ENCODE results near the gene HLCS. TPM values are rescaled to one million over a fixed set of nuclear protein-coding genes. Genes with fewer than 3 reads are reported as not detected.
"Not testable (repeated sequence)": the region's sequence is repeated elsewhere in the genome, so short reads cannot be mapped to it uniquely, and the experiment has no call there.

The HLCS gene
- total RNA-seq, 1 donor from 2014 or later = 16.4 TPM

DNA sequence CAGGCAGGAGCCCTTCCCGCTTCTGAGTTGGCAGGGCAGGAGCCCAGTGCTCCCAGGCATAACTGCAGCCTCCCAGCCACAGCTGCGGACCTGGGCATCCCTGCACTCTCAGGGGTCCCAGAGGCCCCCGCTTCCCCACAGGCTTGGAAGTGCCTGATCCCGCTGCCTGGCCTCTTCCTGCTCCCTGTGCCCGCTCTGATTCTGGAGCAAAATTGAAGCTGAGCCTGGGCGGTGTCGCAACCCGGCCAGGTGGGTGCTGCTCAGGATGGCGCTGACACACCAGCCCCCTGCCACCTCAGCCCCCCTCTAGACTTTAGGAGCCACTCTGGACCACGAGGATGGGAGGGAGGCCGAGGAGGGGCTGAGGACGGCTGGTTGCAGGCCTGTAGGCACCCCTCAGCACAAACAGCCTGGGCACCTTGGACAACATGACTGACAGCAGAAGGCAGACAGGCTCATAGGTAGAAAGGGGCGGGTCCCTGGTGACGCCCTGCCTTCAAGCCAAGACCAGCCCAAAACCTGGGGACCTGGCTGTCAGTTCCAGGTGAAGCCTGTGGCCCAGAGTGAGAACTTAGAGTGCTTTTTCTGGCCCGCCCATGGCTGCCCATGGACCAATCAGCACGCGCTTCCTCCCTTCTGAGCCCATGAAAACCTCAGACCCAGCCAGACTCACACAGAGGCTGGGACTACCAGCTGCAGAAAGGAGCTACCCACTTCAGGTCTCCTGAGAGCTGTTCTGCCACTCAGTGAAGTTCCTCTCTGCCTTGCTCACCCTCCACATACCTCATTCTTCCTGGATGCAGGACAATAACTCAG lies 7.2 kb downstream of the HLCS start:
- no peak for ATAC-seq
- DNase-seq (ENCODE audit: low spot score) = no peak

DNA sequence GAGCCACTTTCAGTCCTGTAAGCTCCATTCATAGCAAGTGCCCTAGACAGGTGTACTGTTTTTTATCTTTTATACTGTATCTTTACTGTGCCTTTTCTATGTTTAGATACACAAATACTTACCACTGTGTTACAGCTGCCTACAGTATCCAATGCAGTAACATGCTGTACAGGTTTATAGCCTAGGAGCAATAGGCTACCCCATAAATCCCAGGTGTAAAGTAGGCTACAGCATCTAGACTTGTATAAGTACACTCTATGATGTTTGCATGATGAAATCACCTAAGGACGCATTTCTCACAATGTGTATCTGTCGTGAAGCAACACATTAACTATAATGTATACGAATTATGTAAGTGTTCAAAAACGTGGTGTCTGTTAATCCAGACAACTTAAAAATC lies 10.7 kb downstream of the HLCS start:
- ATAC-seq (no peak), DNase-seq (ENCODE audit: low spot score) (no peak)

GRCh38 chr21:36952331-36952730 lies 14.1 kb downstream of the HLCS start:
- not testable (repeated sequence) for ATAC-seq; DNase-seq (ENCODE audit: low spot score)

DNA sequence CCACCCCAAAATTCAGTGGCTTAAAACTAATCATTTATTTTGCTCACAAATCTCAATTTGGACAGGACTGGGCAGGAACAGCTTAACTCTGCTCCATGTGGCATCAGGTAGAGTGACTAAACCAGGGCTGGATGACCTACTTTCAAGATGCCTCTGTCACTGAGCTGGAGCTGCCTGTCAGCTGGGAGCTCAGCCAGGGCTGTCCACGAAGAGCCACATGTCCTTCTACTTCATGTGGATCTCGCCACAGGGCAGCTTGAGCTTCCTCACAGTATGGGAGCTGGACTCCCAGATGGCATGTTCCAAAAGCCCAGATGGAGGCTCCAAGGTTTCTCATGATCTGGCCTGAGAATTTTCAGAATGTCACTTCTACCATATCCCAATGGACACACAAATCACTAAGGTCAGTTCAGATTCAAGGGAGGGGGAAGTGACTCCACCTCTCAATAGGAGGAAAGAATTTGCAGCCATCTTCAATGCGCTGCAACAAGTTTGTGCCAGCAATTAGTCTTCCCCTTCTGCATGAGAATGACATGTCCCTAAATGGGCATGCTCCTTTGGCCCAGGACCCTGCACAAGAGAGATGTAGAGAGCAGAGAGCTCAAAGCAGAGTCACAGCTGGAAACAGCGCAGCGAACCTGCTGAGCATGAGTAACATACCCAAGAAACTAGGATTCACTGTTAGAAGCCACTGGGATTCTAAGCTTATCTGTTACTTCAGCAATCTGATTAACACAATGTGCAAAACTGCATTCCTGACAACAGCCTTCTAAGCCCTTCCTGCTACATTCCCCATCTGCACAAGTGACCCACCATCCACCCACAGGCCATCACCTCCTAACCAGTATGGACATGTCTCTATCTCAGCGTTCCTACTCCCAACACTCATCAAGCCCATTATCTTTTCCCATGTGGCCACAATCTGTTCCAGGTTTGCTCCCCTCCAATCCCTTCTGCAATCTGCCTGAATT lies 17.0 kb downstream of the HLCS start:
- DNase-seq (ENCODE audit: low spot score) (no peak), ATAC-seq (no peak)

DNA sequence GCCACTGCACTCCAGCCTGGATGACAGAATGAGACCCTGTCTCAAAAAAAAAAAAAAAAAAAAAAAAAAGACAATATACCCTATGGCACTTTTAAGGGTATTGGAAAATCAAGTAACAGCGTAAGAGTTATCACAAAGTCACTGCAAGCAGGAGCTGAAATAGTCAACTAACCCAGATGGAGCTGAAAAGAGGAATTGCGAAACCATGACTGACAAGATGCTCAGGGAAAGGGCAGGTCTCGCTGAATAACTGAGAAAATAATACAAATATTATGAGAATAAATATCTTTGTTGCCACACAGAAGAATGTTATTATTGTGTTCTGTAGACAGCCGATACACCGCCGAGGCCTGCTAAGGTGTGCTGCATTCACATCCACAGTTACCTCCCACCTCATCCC lies 17.8 kb downstream of the HLCS start:
- no peak for DNase-seq (ENCODE audit: low spot score)

GRCh38 chr21:36946949-36947356 lies 19.5 kb downstream of the HLCS start:
- no peak for ATAC-seq

More for the DNA sequence above, 17.8 kb downstream of the HLCS start:
- no peak for ATAC-seq

DNA sequence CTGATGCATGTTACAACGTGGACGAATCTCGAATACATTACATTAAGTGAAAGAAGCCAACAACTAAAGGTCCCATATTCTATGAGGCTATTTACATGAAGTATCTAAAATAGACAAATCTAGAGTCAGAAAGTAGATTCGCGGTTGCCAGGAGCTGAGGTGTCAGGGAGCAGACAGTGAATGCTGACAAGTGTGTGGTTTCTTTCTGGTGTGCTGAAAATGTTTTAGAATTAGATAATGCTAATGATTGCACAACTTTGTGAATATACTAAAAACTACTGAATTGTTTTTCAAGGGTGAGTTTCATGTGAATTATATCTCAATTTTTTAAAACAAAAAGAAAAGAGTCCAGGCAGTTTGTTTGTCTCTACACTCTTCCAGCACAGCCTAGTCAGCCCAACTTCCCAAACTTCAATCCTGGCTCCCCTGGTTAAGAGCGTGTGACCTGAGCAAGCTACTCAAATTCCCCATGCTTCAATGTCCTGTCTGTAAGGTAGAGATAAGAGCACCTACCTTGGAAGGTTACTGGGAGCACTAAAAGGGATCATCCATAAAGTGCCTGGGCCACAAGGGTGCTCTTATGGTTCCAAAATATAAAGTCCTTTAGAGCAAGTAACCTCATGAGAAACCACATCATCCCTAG lies 20.9 kb downstream of the HLCS start:
- no peak for DNase-seq (ENCODE audit: low spot score)
- no peak for ATAC-seq

More at GRCh38 chr21:36946949-36947356, 19.5 kb downstream of the HLCS start:
- DNase-seq (ENCODE audit: low spot score) = no peak

DNA sequence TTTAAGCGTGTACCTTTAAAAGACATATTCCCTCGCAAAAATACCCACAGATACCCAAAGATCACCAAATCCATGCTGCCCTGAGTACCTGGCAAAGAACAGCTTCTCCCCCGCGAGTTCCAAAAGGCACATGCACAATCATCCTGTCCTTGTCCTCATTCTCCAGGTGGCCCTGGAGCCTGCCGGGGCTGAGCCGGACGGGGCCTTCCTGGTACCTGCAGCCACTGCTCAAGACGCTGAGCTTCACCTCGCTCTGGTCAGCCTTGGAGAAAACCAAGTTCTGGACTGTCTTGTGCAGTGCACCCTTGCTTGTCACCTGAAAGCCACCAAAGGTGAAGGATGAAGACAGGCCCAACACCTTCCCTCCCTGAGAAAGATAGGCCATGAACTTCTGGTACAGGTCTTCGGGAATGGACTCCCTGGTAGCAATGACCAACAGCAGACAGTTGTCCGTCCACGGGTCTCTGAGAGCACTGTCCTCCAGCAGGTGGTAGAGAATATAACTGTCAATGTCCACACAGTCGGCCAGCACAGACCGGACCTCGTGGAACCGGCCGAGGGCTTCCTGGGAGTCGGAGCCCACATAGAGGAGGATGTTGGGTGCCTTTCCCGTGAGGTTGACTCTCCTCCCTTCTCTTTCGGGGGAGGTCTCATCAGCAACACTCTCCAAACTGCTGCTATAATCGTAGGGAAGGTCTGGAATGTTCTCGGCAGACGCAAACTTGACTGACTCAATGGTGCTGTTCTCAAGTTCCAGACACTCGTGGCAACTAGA lies 29.9 kb downstream of the HLCS start:
- ATAC-seq = no peak
- DNase-seq (ENCODE audit: low spot score) = no peak

DNA sequence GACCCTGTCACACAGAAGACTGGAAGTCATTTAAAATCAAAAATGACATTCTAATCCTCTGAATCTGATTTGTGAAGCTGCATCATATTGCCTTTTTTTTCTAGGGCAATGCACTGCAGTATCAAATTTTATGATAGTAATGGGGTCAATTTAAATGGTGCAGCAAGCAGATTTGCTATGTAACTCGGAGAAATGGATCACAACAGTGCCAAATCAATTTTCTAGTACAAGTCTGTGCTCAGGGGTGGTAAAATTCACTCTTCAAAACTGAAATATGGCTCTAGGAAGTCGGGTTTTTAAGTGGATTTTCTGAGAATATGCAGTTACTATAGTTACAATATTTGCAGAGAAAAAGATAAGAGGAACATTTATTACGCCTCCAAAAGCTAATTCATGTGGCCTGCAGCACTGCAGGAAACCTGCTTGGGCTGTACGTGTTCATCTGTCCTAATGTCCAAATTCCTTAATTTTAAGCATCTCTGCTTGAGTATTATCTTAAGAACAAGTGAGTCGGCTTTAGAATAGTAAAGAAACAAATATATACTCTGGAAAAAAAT lies 31.5 kb downstream of the HLCS start:
- DNase-seq (ENCODE audit: low spot score) (no peak), ATAC-seq (no peak)

GRCh38 chr21:36932161-36932816 lies 34.2 kb downstream of the HLCS start:
- no peak for DNase-seq (ENCODE audit: low spot score)
- no peak for ATAC-seq

DNA sequence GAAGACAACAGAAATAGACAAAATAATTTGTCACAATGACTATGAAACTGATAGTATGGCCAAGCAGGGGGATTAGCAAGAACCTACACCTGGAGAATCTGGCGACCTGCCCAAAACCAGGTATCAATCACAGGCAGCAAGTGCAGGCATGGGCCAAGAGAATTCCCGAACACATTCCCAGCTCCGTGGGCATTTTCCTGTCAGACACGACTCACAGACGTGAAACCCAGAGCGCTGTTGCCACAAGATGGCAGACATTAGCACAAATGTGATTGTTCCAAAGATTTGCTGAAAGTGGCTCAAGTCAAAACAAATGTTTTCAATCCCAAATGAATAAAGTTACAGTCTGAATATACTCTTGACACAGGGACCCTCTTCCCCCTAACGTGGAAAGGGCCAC lies 36.8 kb downstream of the HLCS start:
- peak; percentile 44 for ATAC-seq
- DNase-seq (ENCODE audit: low spot score) = peak; percentile 67

DNA sequence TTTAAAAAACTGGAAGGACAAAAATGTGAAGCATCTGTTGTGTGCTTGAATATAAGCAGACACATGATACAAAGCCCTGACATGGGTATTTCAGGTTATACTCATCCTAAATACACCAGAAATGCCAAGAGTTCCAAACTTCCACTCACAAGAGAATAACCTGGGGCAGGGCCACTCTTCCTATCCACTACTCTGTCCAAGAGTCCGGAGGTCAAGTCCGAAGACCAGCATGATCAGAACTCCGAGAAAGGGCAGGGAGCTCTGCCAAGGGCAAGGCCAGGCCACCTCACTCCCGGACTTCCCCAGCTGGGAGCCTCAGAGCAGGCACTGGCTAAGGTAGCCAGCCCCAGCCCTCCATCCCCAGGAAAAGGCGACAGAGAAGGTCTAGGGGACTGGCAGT lies 37.5 kb downstream of the HLCS start:
- DNase-seq (ENCODE audit: low spot score) = peak; percentile 90
- ATAC-seq = peak; percentile 85

DNA sequence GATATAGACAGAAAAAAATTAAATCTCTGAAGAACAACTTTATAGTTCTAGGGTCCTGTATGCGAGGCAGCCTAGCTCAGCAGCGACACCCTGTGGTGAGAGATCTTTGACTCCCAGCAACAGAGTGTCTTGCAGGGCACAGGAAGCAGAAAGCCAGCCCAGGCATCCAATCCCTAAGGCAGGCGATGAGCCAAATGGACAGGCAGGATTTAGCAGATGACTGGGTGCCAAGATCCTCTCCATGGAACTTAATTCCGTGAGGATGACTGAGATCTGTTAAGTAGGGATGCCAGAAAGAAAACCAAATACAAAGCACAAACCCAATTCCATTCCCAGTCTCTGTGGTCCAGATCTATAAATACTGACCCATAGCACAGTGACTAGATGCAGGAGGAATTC lies 38.8 kb downstream of the HLCS start:
- peak; percentile 89 for ATAC-seq
- peak; percentile 88 for DNase-seq (ENCODE audit: low spot score)

DNA sequence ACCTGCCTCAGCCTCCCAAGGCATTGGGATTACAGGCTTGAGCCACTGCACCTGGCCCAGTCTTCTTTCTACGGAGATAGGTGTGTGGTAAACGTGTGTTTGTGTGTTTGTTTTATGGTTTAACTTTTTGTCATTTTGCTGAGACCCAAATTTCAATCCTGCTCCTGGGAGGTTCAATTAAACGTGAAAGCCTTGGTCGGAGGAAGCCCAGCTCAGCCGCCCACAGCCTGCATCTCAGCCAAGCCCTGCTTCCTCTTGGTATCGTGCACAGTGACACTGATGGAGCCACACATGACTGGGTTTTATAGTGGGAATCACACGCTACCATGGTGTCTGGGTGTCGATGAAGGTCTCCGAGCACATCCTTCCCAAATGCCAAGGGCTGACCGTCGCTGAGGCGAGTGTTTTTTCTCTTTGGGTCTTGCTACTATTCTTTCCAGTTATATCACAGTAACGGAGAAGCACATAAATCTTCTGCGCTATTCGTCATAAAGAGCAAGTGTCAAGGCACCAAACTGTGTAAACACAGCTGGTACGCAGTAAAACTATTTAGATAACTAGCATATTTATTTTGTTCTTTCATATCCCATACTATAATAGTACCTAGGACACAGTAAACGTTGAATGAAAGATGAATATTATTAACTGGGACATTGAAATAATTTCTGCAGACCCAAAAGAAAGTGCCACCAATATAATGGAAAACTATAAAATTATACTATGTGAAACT lies 39.3 kb downstream of the HLCS start:
- ATAC-seq = no peak
- no peak for DNase-seq (ENCODE audit: low spot score)

- DNase-seq (ENCODE audit: low spot score) (no peak), ATAC-seq (no peak)
Observed at GRCh38 chr21:36923270-36923669, 43.2 kb downstream of the HLCS start.

DNA sequence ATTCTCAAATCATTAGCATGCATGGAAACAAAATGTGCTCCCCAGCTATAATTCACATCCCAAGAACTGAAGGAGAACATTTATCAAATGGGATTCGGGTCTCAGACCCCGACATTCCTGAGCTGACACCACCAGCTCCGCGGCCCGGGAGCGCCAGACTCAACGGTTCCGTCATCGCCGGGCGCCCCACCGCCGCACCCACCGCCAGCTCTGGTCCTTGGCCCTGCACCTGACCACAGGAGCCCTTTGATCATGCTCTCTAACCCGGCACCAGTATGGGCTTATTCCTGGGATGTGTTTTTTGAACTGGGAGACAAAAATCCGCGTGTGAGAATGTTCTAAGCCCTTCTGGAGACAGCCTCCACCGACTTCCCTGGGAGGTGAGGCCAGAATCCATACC lies 43.6 kb downstream of the HLCS start:
- ATAC-seq (no peak), DNase-seq (ENCODE audit: low spot score) (no peak)

GRCh38 chr21:36918291-36918690 lies 48.2 kb downstream of the HLCS start:
- peak; percentile 75 for ATAC-seq
- no peak for DNase-seq (ENCODE audit: low spot score)

DNA sequence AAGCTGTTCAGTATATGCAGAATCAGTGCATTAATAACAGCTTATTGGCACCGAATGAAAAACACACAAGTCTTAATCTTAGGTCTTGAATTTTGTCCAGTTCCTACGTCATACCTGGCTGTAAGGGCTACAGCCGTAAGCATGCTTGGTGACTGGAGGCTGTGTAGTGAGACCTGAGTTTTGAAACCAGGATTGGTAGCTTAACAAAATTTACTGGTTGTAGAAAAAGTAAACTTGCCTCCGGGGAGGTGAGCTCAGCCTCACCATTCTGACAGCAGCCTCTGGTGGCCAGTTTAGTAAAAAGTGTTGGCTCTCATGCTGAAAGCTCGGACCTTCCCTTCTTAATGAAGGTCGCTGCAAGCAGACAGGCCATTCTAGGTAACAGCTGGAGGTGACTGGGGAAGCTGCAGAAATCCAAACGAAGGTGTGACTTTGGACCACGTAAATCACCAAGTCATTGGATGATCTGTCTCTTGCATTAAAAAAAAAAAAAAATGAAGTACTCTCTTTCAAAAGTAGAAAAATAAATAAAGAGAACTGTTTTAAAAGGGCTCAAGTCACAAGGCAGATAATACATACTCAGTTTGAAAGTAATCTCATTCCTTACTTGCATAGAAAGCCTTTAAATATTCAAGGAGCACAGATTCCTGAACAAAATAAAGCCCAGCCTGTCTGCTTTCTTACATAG lies 48.9 kb downstream of the HLCS start:
- DNase-seq (ENCODE audit: low spot score) (peak; percentile 56), ATAC-seq (peak; percentile 87)
